K562 (cell line): ENCODE results near the gene RASAL3. TPM values are rescaled to one million over a fixed set of nuclear protein-coding genes. Genes with fewer than 3 reads are reported as not detected.

Experiments used
- FOXM1 ChIP-seq, 2 experiments: fragments of 450-650 bp in 1 of 2; sonication (generic) in 1 of 2; formaldehyde crosslinking in 1 of 2; IDR thresholded peaks; 2 replicates each; pipeline versions ENCODE4 v1.6.1 to v1.9.0; 2017 to 2022; ENCODE audit warnings: low read depth in 2 of 2, mild to moderate bottlenecking in 2 of 2, missing genetic modification reagents in 1 of 2, moderate library complexity in 1 of 2
- HOXB6 ChIP-seq: fragments of 250-450 bp; sonication (Bioruptor Pico); IDR thresholded peaks from 2 replicates; pipeline ENCODE4 v1.5.1; 2022; ENCODE audit warnings: mild to moderate bottlenecking, borderline replicate concordance
- RBM25 ChIP-seq: fragments of 200-400 bp; formaldehyde crosslinking; IDR thresholded peaks from 2 replicates; pipeline ENCODE4 v1.6.1; 2018; ENCODE audit warnings: low read length, low read depth, moderate library complexity; ENCODE audit not compliant: severe bottlenecking
- ZEB2 ChIP-seq: fragments of 450-650 bp; IDR thresholded peaks from 2 replicates; pipeline ENCODE4 v1.6.1; 2016
- polyA plus RNA-seq, 8 experiments: library from polyadenylated mRNA; depleted of rRNA in 4 of 8; stranded (reverse) in 5 of 8; unstranded in 3 of 8; fragments of >200 nt; fragmentation: Nextera tagmentation in 2 of 8; fragmentation: Illumina TruSeq in 1 of 8; extraction: Ambion mirVana in 2 of 8; extraction: Trizol in 1 of 8; gene quantifications; 2 replicates each; pipeline versions ENCODE4 v1.2.1 to v1.2.3, GENCODE V29; 2011 to 2014; ENCODE audit warnings: inconsistent platforms in 1 of 8, missing spikeins in 1 of 8
- total RNA-seq, 7 experiments: library from RNA; depleted of rRNA in 6 of 7; stranded (reverse); fragments of >200 nt in 6 of 7; fragmentation: Illumina TruSeq in 2 of 7; extraction: Trizol in 2 of 7; gene quantifications; 2 replicates each; pipeline versions ENCODE4 v1.2.1 to v1.2.3, GENCODE V29; 2011 to 2021; ENCODE audit warnings: low replicate concordance in 1 of 7
- TF ChIP-seq, protein P1 (sequence below): IDR thresholded peaks from 3 replicates; pipeline ENCODE4 v1.6.1; 2011; ENCODE audit warnings: borderline replicate concordance, mild to moderate bottlenecking; ENCODE audit not compliant: insufficient read length, insufficient read depth
- TF ChIP-seq, protein P2 (sequence below): sonication (generic); formaldehyde crosslinking; IDR thresholded peaks from 2 replicates; pipeline ENCODE4 v1.5.0; 2020; ENCODE audit warnings: missing genetic modification reagents
- TF ChIP-seq, protein P3 (sequence below): sonication (generic); formaldehyde crosslinking; IDR thresholded peaks from 2 replicates; pipeline ENCODE4 v1.8.1; 2023; ENCODE audit warnings: mild to moderate bottlenecking, missing genetic modification reagents

Gene RASAL3
- total and polyA plus RNA-seq, 9 of the 15 experiments (the other 6 are each of a cell fraction or from before 2014, with no cell fraction given), result 0.07 to 0.44 TPM; not detected in 7

DNA sequence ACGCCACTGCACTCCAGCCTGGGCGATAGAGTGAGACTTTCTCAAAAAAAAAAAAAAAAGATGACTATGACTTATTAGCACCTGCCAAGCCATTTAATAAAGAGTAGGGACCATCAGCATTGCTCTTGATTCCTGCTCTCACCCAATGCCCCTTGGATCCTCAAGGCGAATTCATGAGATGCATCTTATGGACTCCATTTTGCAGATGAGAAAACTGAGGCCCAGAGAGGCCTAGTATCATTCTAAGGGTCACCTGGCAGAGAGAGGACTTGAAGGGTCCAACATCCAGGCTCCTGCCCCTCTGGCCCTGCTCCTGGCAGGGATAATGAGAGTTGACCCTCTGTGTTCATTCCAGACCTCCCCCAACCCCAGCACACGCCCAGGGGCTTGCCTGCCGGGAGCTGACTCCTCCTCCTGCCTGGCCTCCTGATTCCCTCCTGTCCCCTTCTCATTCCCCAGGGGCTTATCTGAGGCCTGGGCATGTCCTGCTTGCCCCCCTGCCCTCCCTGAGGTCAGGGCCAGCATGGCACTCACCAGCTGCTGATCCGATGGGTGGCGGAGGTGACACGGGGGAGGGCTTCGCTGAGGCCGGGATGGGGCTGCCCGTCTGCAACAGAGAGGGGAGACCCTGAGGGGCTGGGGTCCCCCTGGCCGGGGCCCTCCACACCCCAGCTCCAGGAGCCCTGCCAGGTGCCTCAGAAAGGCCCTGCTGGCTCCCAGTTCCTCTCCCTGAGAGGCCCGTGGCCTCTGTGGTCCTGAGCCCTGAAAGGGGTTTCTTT is 22.0 kb downstream of the RASAL3 start (continued):
- TF ChIP-seq FOXM1 (IDR thresholded peaks at IDR 0.05; ENCODE audit: low read depth) (no peak), FOXM1 (CRISPR knock-in tag; IDR thresholded peaks at IDR 0.05; ENCODE audit: low read depth) (no peak), ZEB2 (no peak), HOXB6 (CRISPR knock-in tag) (no peak), RBM25 (peak; percentile 65)
- TF ChIP-seq, protein P1, sequence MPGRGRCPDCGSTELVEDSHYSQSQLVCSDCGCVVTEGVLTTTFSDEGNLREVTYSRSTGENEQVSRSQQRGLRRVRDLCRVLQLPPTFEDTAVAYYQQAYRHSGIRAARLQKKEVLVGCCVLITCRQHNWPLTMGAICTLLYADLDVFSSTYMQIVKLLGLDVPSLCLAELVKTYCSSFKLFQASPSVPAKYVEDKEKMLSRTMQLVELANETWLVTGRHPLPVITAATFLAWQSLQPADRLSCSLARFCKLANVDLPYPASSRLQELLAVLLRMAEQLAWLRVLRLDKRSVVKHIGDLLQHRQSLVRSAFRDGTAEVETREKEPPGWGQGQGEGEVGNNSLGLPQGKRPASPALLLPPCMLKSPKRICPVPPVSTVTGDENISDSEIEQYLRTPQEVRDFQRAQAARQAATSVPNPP, result no peak
- TF ChIP-seq, protein P2, sequence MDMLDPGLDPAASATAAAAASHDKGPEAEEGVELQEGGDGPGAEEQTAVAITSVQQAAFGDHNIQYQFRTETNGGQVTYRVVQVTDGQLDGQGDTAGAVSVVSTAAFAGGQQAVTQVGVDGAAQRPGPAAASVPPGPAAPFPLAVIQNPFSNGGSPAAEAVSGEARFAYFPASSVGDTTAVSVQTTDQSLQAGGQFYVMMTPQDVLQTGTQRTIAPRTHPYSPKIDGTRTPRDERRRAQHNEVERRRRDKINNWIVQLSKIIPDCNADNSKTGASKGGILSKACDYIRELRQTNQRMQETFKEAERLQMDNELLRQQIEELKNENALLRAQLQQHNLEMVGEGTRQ (CRISPR knock-in tag), result no peak
- TF ChIP-seq, protein P3, sequence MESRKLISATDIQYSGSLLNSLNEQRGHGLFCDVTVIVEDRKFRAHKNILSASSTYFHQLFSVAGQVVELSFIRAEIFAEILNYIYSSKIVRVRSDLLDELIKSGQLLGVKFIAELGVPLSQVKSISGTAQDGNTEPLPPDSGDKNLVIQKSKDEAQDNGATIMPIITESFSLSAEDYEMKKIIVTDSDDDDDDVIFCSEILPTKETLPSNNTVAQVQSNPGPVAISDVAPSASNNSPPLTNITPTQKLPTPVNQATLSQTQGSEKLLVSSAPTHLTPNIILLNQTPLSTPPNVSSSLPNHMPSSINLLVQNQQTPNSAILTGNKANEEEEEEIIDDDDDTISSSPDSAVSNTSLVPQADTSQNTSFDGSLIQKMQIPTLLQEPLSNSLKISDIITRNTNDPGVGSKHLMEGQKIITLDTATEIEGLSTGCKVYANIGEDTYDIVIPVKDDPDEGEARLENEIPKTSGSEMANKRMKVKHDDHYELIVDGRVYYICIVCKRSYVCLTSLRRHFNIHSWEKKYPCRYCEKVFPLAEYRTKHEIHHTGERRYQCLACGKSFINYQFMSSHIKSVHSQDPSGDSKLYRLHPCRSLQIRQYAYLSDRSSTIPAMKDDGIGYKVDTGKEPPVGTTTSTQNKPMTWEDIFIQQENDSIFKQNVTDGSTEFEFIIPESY (CRISPR knock-in tag), result no peak
- TF ChIP-seq, all 486 proteins: peak for 4
